ENCODE data around the gene CYP46A1. TPM values are rescaled to one million over a fixed set of nuclear protein-coding genes. Genes with fewer than 3 reads are reported as not detected.

The CYP46A1 gene
- total and polyA plus RNA-seq, 7 donors, result 0.09 to 1.5 (median 0.50) TPM

DNA sequence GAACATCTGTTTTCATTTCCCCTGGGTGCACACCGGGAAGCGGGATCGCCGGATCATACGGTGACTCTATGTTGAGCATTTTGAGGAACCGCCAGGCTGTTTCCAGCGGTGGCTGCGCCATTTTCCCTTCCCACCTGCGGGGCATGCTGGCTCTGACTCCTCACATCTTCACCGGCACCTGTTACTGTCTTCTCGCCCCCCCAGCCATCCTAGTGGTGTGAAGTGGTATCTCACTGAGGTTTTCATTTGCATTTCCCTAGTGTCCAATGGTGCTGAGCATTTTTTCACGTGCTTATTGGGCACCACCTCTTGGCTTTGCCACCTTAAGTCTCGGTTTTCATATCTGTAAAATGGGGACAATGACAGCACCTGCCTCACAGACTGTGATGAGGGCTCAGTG is 65.0 kb downstream of the CYP46A1 start:
- Histone ChIP-seq H3K9me3 (no peaks in the 10 kb centered on the region), H3K27ac (no peak overlapping the region), H3K27me3 (ENCODE audit: insufficient read depth in 3 of 3, low read length in 2 of 3) (no peaks in the 10 kb centered on the region), H3K4me3 (no peak overlapping the region), H3K4me1 (peaks cover 44% of the 10 kb centered on the region), H3K36me3 (ENCODE audit: insufficient read depth in 1 of 2, low read depth in 1 of 2) (no peaks in the 10 kb centered on the region)
- DNase-seq (no peak), ATAC-seq (peak in 2 of 4 donors; percentile 33 to 58)
- intact Hi-C loops (cut with DNase I), result no loop called here
- TF ChIP-seq CTCF (IDR thresholded peaks at IDR 0.05), result no peak
- WGBS, 3 donors, result 46 to 79% (median 51%) methylated on average over 13 of the region's 13 CpGs

- no peak for TF ChIP-seq CTCF (IDR thresholded peaks at IDR 0.05)
- 27 to 32% (median 27%) methylated on average over 23 of the region's 23 CpGs for WGBS, 3 donors
- peak; percentile 50 to 74 for DNase-seq
- Histone ChIP-seq H3K4me1 (peaks cover 53% of the 10 kb centered on the region), H3K4me3 (no peak overlapping the region), H3K9me3 (no peaks in the 10 kb centered on the region), H3K36me3 (ENCODE audit: insufficient read depth in 1 of 2, low read depth in 1 of 2) (no peaks in the 10 kb centered on the region), H3K27me3 (ENCODE audit: insufficient read depth in 3 of 3, low read length in 2 of 3) (no peaks in the 10 kb centered on the region), H3K27ac (no peak overlapping the region)
- intact Hi-C loops (cut with DNase I), result no loop called here
- ATAC-seq, result peak in 3 of 4 donors; percentile 25 to 60 (median 25)
These were observed 65.9 kb downstream of the CYP46A1 start for GRCh38 chr14:99749763-99750715.

DNA sequence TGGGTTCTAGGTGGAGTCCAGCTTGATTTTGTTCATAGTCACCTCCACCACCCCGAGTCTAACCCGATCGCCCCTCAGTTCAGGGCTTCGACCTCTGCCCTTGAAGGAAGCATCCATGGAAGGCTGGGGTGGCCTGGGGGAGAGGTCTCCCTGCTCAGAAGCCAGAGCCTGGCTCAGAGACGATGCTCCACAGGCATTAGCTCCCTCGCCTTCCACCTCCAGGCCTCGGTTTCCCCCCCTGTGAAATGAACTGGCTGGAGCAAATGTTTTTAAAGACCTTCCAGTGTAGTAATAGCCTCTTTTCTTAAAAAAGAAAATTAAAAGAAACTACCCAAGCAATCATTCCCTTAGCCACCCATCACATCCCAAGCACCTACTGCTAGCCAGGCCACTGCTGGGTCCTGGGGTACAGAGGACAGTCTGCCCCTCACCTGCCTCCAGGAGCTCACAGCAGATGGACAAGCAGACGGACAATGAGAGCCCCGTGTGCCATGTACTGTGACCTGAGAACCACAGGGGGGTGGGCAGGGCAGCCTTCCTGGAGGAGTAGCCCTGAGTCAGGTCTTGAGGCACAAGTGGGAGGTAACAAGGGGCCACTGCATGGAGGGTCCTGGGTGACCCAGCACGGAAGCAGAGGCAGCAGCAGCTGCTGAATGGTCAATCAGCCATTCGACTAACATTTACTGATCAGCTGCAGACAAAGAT is 66.8 kb downstream of the CYP46A1 start:
- H3K27me3 ChIP-seq (ENCODE audit: insufficient read depth in 3 of 3, low read length in 2 of 3), result no peaks in the 10 kb centered on the region
- DNase-seq, result no peak
- H3K4me3 ChIP-seq, result no peak overlapping the region
- H3K27ac ChIP-seq, result no peak overlapping the region
- no peak for ATAC-seq
- intact Hi-C loops (cut with DNase I), result no loop called here
- 92 to 97% (median 96%) methylated on average over 11 of the region's 11 CpGs for WGBS, 3 donors
- H3K4me1 ChIP-seq, result peaks cover 57% of the 10 kb centered on the region
- no peaks in the 10 kb centered on the region for H3K36me3 ChIP-seq (ENCODE audit: insufficient read depth in 1 of 2, low read depth in 1 of 2)
- H3K9me3 ChIP-seq, result no peaks in the 10 kb centered on the region
- TF ChIP-seq CTCF (IDR thresholded peaks at IDR 0.05), result no peak

DNA sequence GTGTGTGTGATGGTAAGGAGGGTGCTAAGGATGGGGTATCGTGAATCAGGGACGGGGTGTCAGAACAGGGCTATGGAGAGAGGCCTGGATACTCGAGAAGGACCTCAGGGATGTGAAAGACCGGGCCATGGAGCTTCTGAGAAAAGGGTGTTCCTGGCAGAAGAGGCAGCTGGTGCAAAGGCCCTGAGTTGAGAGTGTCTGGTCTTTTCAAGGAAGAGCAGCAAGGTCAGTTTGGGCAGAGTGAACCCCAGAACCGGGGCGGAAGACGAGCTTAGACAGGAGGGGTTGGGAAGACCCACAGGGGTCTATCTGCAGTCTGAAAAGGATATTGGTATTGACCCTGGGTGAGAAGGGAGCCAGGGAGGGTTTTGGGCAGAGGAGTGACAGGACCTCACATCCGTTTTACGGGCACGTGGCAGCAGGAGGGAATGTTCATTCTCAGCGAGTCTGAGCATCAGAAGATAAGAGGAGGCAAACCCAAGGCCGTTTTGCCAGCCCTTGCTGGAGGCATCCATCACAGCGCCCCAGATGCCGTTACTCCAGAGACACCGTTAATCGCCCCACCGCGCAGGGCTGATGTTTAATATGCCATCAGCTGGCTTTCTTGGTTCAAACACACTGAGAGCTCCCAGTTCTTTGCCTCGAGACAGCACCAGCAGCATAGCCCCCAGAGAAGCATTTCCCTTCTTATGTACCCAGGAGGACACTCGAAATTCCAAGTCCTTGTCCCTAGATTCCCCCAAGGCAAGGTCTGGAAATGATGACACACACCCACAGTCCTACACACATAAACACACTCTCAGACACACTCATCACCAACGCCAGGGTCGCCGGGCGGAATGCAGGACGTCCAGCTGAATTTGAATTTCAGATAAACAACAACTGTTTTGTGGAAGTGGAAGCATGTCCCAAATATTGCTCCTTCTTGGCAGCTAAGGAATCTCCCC is 67.7 kb downstream of the CYP46A1 start:
- no peak for TF ChIP-seq CTCF (IDR thresholded peaks at IDR 0.05)
- intact Hi-C loops (cut with DNase I), result no loop called here
- DNase-seq, result no peak
- 54 to 74% (median 64%) methylated on average over 25 of the region's 25 CpGs for WGBS, 3 donors
- Histone ChIP-seq H3K27ac (peak overlapping the region; percentile 6), H3K27me3 (ENCODE audit: insufficient read depth in 3 of 3, low read length in 2 of 3) (no peaks in the 10 kb centered on the region), H3K36me3 (ENCODE audit: insufficient read depth in 1 of 2, low read depth in 1 of 2) (no peaks in the 10 kb centered on the region), H3K4me3 (no peak overlapping the region), H3K4me1 (peaks cover 57% of the 10 kb centered on the region), H3K9me3 (no peaks in the 10 kb centered on the region)
- no peak for ATAC-seq

Data from psoas muscle (tissue), 8 donors.